ENCODE data around the gene PSMA3.

- no peak for TF ChIP-seq EZH2phosphoT487 (IDR thresholded peaks at IDR 0.05; ENCODE audit: insufficient read depth, low read depth)
- TF ChIP-seq EZH2 (IDR thresholded peaks at IDR 0.05; ENCODE audit: insufficient read depth, poor library complexity, severe bottlenecking) = no peak
These were observed 38.4 kb downstream of the PSMA3 start for GRCh38 chr14:58282925-58283593.

Data from GM23248 (cell line).